ENCODE results near the gene ARID2. TPM values are rescaled to one million over a fixed set of nuclear protein-coding genes. Genes with fewer than 3 reads are reported as not detected.

The ARID2 gene
- total and polyA plus RNA-seq, 9 of the 15 experiments (the other 6 are each of a cell fraction or from before 2014, with no cell fraction given), result 13.4 to 41.6 (median 29.4) TPM

- ChIA-PET CTCF (ENCODE audit: low intra/inter-chr PET ratio) (no interaction called here), POLR2A (interaction anchor here (1.1 to 1.5 kb wide), 3 partner anchors 10 to 24 kb away, joined by 3 to 6 read pairs (median 3); no protein-coding TSS in a partner anchor)
- in situ Hi-C loops (cut with MboI), result no loop called here
- H3K9me1 ChIP-seq (ENCODE audit: control insufficient read depth, insufficient read depth, low read length), result no peaks in the 10 kb centered on the region
- H3K9me3 ChIP-seq (replicated peaks; ENCODE audit: control insufficient read depth, insufficient read depth, low read depth, low read length), result no peaks in the 10 kb centered on the region
- no peak overlapping the region for H3K4me2 ChIP-seq (ENCODE audit: insufficient read depth, low read length)
- ATAC-seq (no peak), DNase-seq (ENCODE audit: extremely low read depth in 1 of 4, low spot score in 3 of 4) (no peak), FAIRE-seq (no peak)
- no TSS peak for BruUV-seq (replicated peaks)
- intact Hi-C loops (cut with micrococcal nuclease), result no loop called here
- H3K27me3 ChIP-seq (ENCODE audit: control insufficient read depth in 2 of 2, insufficient read depth in 2 of 2, low read length in 2 of 2), result no peaks in the 10 kb centered on the region
- H3K4me1 ChIP-seq (replicated peaks in 1 of 2; ENCODE audit: control insufficient read depth in 2 of 2, insufficient read depth in 2 of 2, low read length in 2 of 2), result no peaks in the 10 kb centered on the region; a peak in 2 of 5 replicates
- H3K36me3 ChIP-seq (ENCODE audit: control insufficient read depth, insufficient read depth, low read length), result no peaks in the 10 kb centered on the region
- no peak overlapping the region for H2AFZ ChIP-seq (ENCODE audit: low read depth, low read length)
- peaks cover 70% of the 10 kb centered on the region for H3K79me2 ChIP-seq (ENCODE audit: control insufficient read depth, insufficient read depth, low read length)
- no peaks in the 10 kb centered on the region for H4K20me1 ChIP-seq (replicated peaks; ENCODE audit: control insufficient read depth, insufficient read depth, low read length)
- H3K9ac ChIP-seq (ENCODE audit: insufficient read depth in 1 of 2, low read depth in 2 of 2, low read length in 2 of 2), result no peak overlapping the region
- WGBS (ENCODE audit: insufficient coverage, low coverage, missing lambda C conversion rate), result 89% methylated on average over 2 of the region's 2 CpGs
- H3K4me3 ChIP-seq, result no peak overlapping the region
- no peak for TF ChIP-seq ZNF316 (IDR thresholded peaks at IDR 0.05)
- no peak for TF ChIP-seq U2AF2 (optimal IDR thresholded peaks at IDR 0.05; ENCODE audit: low read depth, low read length)
- TF ChIP-seq ZNF224 (CRISPR knock-in tag; IDR thresholded peaks at IDR 0.05), result no peak
- no peak for TF ChIP-seq NR4A1 (CRISPR knock-in tag; IDR thresholded peaks at IDR 0.05)
- TF ChIP-seq NR4A1 (tag; IDR thresholded peaks at IDR 0.05), result no peak
- H3K27ac ChIP-seq (ENCODE audit: extremely low read depth, low read depth, low read length), result no peak overlapping the region
Measured at GRCh38 chr12:45775964-45776363, 46.5 kb downstream of the ARID2 start.

GRCh38 chr12:45779936-45780335, 50.4 kb downstream of the ARID2 start:
- Histone ChIP-seq H4K20me1 (replicated peaks; ENCODE audit: control insufficient read depth, insufficient read depth, low read length) (no peaks in the 10 kb centered on the region), H3K9me1 (ENCODE audit: control insufficient read depth, insufficient read depth, low read length) (no peaks in the 10 kb centered on the region), H3K9ac (ENCODE audit: insufficient read depth in 1 of 2, low read depth in 2 of 2, low read length in 2 of 2) (no peak overlapping the region), H3K79me2 (ENCODE audit: control insufficient read depth, insufficient read depth, low read length) (peaks cover 48% of the 10 kb centered on the region), H3K9me3 (replicated peaks; ENCODE audit: control insufficient read depth, insufficient read depth, low read depth, low read length) (no peaks in the 10 kb centered on the region), H2AFZ (ENCODE audit: low read depth, low read length) (no peak overlapping the region), H3K27ac (ENCODE audit: extremely low read depth, low read depth, low read length) (no peak overlapping the region), H3K4me3 (no peak overlapping the region), H3K4me1 (replicated peaks in 1 of 2; ENCODE audit: control insufficient read depth in 2 of 2, insufficient read depth in 2 of 2, low read length in 2 of 2) (no peaks in the 10 kb centered on the region), H3K4me2 (ENCODE audit: insufficient read depth, low read length) (no peak overlapping the region), H3K27me3 (ENCODE audit: control insufficient read depth in 2 of 2, insufficient read depth in 2 of 2, low read length in 2 of 2) (no peaks in the 10 kb centered on the region), H3K36me3 (ENCODE audit: control insufficient read depth, insufficient read depth, low read length) (no peaks in the 10 kb centered on the region)
- FAIRE-seq, result no peak
- DNase-seq (ENCODE audit: extremely low read depth in 1 of 4, low spot score in 3 of 4), result no peak
- no peak for ATAC-seq
- CTCF ChIA-PET (ENCODE audit: low intra/inter-chr PET ratio), result no interaction called here
- intact Hi-C loops (cut with micrococcal nuclease) (no loop called here), in situ Hi-C loops (cut with MboI) (no loop called here)
- POLR2A ChIA-PET, result no interaction called here
- BruUV-seq (replicated peaks), result no TSS peak
- no peak for TF ChIP-seq GTF2B (IDR thresholded peaks at IDR 0.05; ENCODE audit: extremely low read depth, insufficient read length)
- no peak for TF ChIP-seq KAT8 (IDR thresholded peaks at IDR 0.05; ENCODE audit: low read depth)
- TF ChIP-seq TCFL5 (CRISPR knock-in tag; conservative IDR thresholded peaks at IDR 0.05), result no peak
- TF ChIP-seq STAT5A (IDR thresholded peaks at IDR 0.05; ENCODE audit: borderline replicate concordance, low read length), result no peak
- no peak for TF ChIP-seq ZBTB9 (CRISPR knock-in tag; IDR thresholded peaks at IDR 0.05)
- TF ChIP-seq HMGN3 (IDR thresholded peaks at IDR 0.05; ENCODE audit: borderline replicate concordance, extremely low read depth, insufficient read length, low read depth, low read length), result no peak
- no peak for TF ChIP-seq BHLHE40 (IDR thresholded peaks at IDR 0.05; ENCODE audit: low read length)
- TF ChIP-seq CTBP1 (IDR thresholded peaks at IDR 0.05; ENCODE audit: borderline replicate concordance), result no peak
- no peak for TF ChIP-seq ZNF445 (CRISPR knock-in tag; IDR thresholded peaks at IDR 0.05; ENCODE audit: low read depth)
- TF ChIP-seq ZNF766 (CRISPR knock-in tag; conservative IDR thresholded peaks at IDR 0.05), result no peak
- TF ChIP-seq NFATC3 (IDR thresholded peaks at IDR 0.05), result no peak
- no peak for TF ChIP-seq XRCC4 (IDR thresholded peaks at IDR 0.05; ENCODE audit: extremely low read depth, insufficient read depth, insufficient read length)
- TF ChIP-seq POLR2AphosphoS2 (IDR thresholded peaks at IDR 0.05; ENCODE audit: low read length), result no peak
